GM12878 (cell line): Measurements from ENCODE around the gene CLN3. TPM values are rescaled to one million over a fixed set of nuclear protein-coding genes. Genes with fewer than 3 reads are reported as not detected.

ENCODE experiments used
- ATAC-seq: fragments of 200-7000 bp; cut with Tn5 transposase; 3 replicates; pipeline ENCODE4 v1.9.1; 2020; ENCODE audit warnings: mild to moderate bottlenecking, moderate library complexity
- BruUV-seq: library from RNA; stranded (reverse); fragments of 400-500 nt; replicated peaks from 2 replicates; lab custom pipeline; 2021; lab: Mats Ljungman, UMichigan
- CTCF ChIA-PET: fragments of 300-600 bp; sonication (Branson Sonifier 250); formaldehyde crosslinking; extraction: SDS; loops from one replicate; lab custom pipeline; 2021; ENCODE audit warnings: inconsistent platforms; lab: Yijun Ruan, JAX
- POLR2A ChIA-PET: fragments of 350-600 bp; formaldehyde crosslinking; extraction: SDS; loops from one replicate; lab custom pipeline; 2021; ENCODE audit warnings: inconsistent platforms; lab: Charles Lee
- RAD21 ChIA-PET: fragments of 300-600 bp; sonication (Branson Sonifier 250); formaldehyde crosslinking; loops from one replicate; lab custom pipeline; 2023; ENCODE audit warnings: antibody characterized with exemption; ENCODE audit not compliant: unreplicated experiment; lab: Charles Lee
- SMC1A ChIA-PET: fragments of 300-600 bp; sonication (Branson Sonifier 250); formaldehyde crosslinking; loops from one replicate; lab custom pipeline; 2023; ENCODE audit not compliant: unreplicated experiment, uncharacterized antibody; lab: Charles Lee
- DNase-seq: peaks from one replicate; pipeline ENCODE4 v3.0.0-alpha.2; 2011; ENCODE audit warnings: low read depth, low spot score
- FAIRE-seq: peaks from 3 replicates; lab custom pipeline; 2011; peaks lifted over from hg19 to GRCh38; lab: Jason Lieb, UNC
- H2AFZ ChIP-seq: 2 replicates; pipeline ENCODE4 v1.6.0; 2011; ENCODE audit warnings: low read depth, low read length, control low read depth; ENCODE audit not compliant: control insufficient read depth
- H3K27ac ChIP-seq: 2 replicates; pipeline ENCODE4 v1.5.1; 2011; ENCODE audit warnings: control low read depth; ENCODE audit not compliant: control insufficient read depth, insufficient read depth
- H3K27me3 ChIP-seq, 2 experiments: replicated peaks in 1 of 2; 2 replicates each; pipeline versions ENCODE4 v1.6.0 to v1.6.1; 2011; ENCODE audit warnings: low read length in 1 of 2; ENCODE audit not compliant: control insufficient read depth in 2 of 2, insufficient read depth in 2 of 2
- H3K36me3 ChIP-seq, 2 experiments: 2 replicates each; pipeline ENCODE4 v1.5.1; 2011; ENCODE audit warnings: low read length in 1 of 2; ENCODE audit not compliant: control insufficient read depth in 2 of 2, insufficient read depth in 2 of 2
- H3K4me1 ChIP-seq: 2 replicates; pipeline ENCODE4 v1.6.1; 2011; ENCODE audit warnings: mild to moderate bottlenecking, low read length, moderate library complexity, mixed read lengths; ENCODE audit not compliant: control insufficient read depth, insufficient read depth
- H3K4me2 ChIP-seq: 2 replicates; pipeline ENCODE4 v1.6.0; 2011; ENCODE audit warnings: control low read depth; ENCODE audit not compliant: control insufficient read depth, insufficient read depth
- H3K4me3 ChIP-seq: fragments of 200-600 bp; sonication (generic); 2 replicates; pipeline ENCODE4 v1.5.1; 2016
- H3K79me2 ChIP-seq: 2 replicates; pipeline ENCODE4 v1.6.0; 2011; ENCODE audit warnings: low read length; ENCODE audit not compliant: control insufficient read depth, insufficient read depth
- H3K9ac ChIP-seq: 2 replicates; pipeline ENCODE4 v1.8.0; 2011; ENCODE audit warnings: low read length, control low read depth, mixed read lengths; ENCODE audit not compliant: control insufficient read depth, insufficient read depth
- H3K9me3 ChIP-seq: replicated peaks from 3 replicates; pipeline ENCODE4 v1.5.1; 2011; ENCODE audit warnings: mild to moderate bottlenecking, low read length; ENCODE audit not compliant: control insufficient read depth, insufficient read depth
- H4K20me1 ChIP-seq: 2 replicates; pipeline ENCODE4 v1.6.0; 2011; ENCODE audit not compliant: control insufficient read depth, insufficient read depth
- ATF3 ChIP-seq: IDR thresholded peaks from 2 replicates; pipeline ENCODE4 v1.6.1; 2011; ENCODE audit warnings: low read depth, mild to moderate bottlenecking, low read length, moderate library complexity, borderline replicate concordance; ENCODE audit errors: extremely low read depth
- CHD2 ChIP-seq: IDR thresholded peaks from 2 replicates; pipeline ENCODE4 v1.6.1; 2011; ENCODE audit warnings: low read depth, low read length, improper control_type of control experiment, borderline replicate concordance
- IKZF2 ChIP-seq, 2 experiments: fragments of 450-650 bp; IDR thresholded peaks; 2 replicates each; pipeline ENCODE4 v1.6.1; 2017; ENCODE audit warnings: mild to moderate bottlenecking in 2 of 2, moderate library complexity in 2 of 2
- NFYB ChIP-seq: IDR thresholded peaks from 2 replicates; pipeline ENCODE4 v1.6.1; 2011; ENCODE audit warnings: low read depth, mild to moderate bottlenecking, low read length, improper control_type of control experiment, moderate library complexity; ENCODE audit not compliant: insufficient read depth
- RUNX3 ChIP-seq: IDR thresholded peaks from 2 replicates; pipeline ENCODE4 v1.6.1; 2012; ENCODE audit warnings: low read length, inconsistent platforms
- SMAD1 ChIP-seq: fragments of 450-650 bp; IDR thresholded peaks from 2 replicates; pipeline ENCODE4 v1.6.1; 2018; ENCODE audit warnings: mild to moderate bottlenecking, low read depth; ENCODE audit not compliant: partially characterized antibody
- STAT1 ChIP-seq: fragments of 450-650 bp; conservative IDR thresholded peaks from 2 replicates; pipeline ENCODE4 v1.6.1; 2014; ENCODE audit warnings: antibody characterized with exemption, mild to moderate bottlenecking
- YBX1 ChIP-seq: fragments of 450-650 bp; IDR thresholded peaks from 2 replicates; pipeline ENCODE4 v1.6.1; 2016; ENCODE audit warnings: antibody characterized with exemption
- ZNF24 ChIP-seq: fragments of 450-650 bp; IDR thresholded peaks from 2 replicates; pipeline ENCODE4 v1.6.1; 2017; ENCODE audit warnings: antibody characterized with exemption, mild to moderate bottlenecking
- ZZZ3 ChIP-seq: IDR thresholded peaks from 2 replicates; pipeline ENCODE4 v1.6.1; 2011; ENCODE audit warnings: low read depth; ENCODE audit not compliant: control insufficient read depth, insufficient read length
- WGBS: methylation state at CpG from one replicate; pipeline ENCODE4 v1.1.6; 2016; ENCODE audit warnings: low lambda C conversion rate; ENCODE audit not compliant: insufficient replicate concordance, insufficient coverage; ENCODE audit errors: missing lambda C conversion rate; 5-methylcytosine and 5-hydroxymethylcytosine counted together
- in situ Hi-C: fragments of 300-500 bp; cut with MboI; formaldehyde crosslinking; loops from 9 replicates; pipeline ENCODE4 v1.14.3; 2018; ENCODE audit warnings: mixed read lengths
- intact Hi-C: fragments of 100-400 bp; cut with micrococcal nuclease; formaldehyde crosslinking; loops from one replicate; pipeline ENCODE4 v1.14.2; 2022; ENCODE audit not compliant: unreplicated experiment
- polyA plus RNA-seq, 11 experiments: library from polyadenylated mRNA; depleted of rRNA in 4 of 11; unstranded in 6 of 11; stranded (reverse) in 5 of 11; fragments of >200 nt; fragmentation: Nextera tagmentation in 4 of 11; fragmentation: Illumina TruSeq in 1 of 11; extraction: Ambion mirVana in 4 of 11; extraction: Trizol in 1 of 11; gene quantifications; 1 replicate in 1 of 11; 2 replicates in 10 of 11; pipeline versions ENCODE4 v1.2.1 to v1.2.3, GENCODE V29; 2011 to 2016; ENCODE audit warnings: inconsistent platforms in 2 of 11, missing spikeins in 2 of 11, low read depth in 1 of 11
- total RNA-seq, 4 experiments: library from RNA; depleted of rRNA in 3 of 4; stranded (reverse); fragments of >200 nt in 3 of 4; fragmentation: Illumina TruSeq in 1 of 4; extraction: Trizol in 1 of 4; gene quantifications; 2 replicates each; pipeline versions ENCODE4 v1.2.1 to v1.2.3, GENCODE V29; 2013 to 2021

CLN3 gene
- total and polyA plus RNA-seq, 10 of the 15 experiments (the other 5 are each of a cell fraction or from before 2014, with no cell fraction given): 2.3 to 25.0 (median 16.6) TPM

- Histone ChIP-seq H3K9ac (no peak overlapping the region), H3K4me2 (no peak overlapping the region), H3K27ac (no peak overlapping the region), H3K36me3 (peaks cover 0 to 2% of the 10 kb centered on the region in 2 experiments; a peak in 3 of 4 replicates), H3K4me1 (no peaks in the 10 kb centered on the region), H2AFZ (no peak overlapping the region), H3K79me2 (no peaks in the 10 kb centered on the region), H4K20me1 (no peaks in the 10 kb centered on the region), H3K4me3 (no peak overlapping the region), H3K9me3 (no peaks in the 10 kb centered on the region), H3K27me3 (no peaks in the 10 kb centered on the region)
- BruUV-seq: no TSS peak
- no peak for ATAC-seq
- RAD21 ChIA-PET: no interaction called here
- no peak for DNase-seq
- intact Hi-C loops: no loop called here
- CTCF ChIA-PET: no interaction called here
- in situ Hi-C loops: no loop called here
- SMC1A ChIA-PET: no interaction called here
- TF ChIP-seq YBX1 (no peak), CHD2 (no peak), ATF3 (no peak), STAT1 (no peak), RUNX3 (no peak), ZZZ3 (no peak)
- POLR2A ChIA-PET: no interaction called here
- FAIRE-seq: no peak
- over 99% methylated on average over 13 of the region's 13 CpGs for WGBS
These were observed 9.8 kb downstream of the CLN3 start for GRCh38 chr16:28482026-28482425.

- no peaks in the 10 kb centered on the region; the same call in 1 of the 2 replicates for H3K4me1 ChIP-seq
- no peak for FAIRE-seq
- SMC1A ChIA-PET: no interaction called here
- H4K20me1 ChIP-seq: no peaks in the 10 kb centered on the region
- no peak overlapping the region for H3K9ac ChIP-seq
- H3K27me3 ChIP-seq: no peaks in the 10 kb centered on the region
- no peak for ATAC-seq
- POLR2A ChIA-PET: no interaction called here
- H3K27ac ChIP-seq: no peak overlapping the region
- no peak overlapping the region for H3K4me3 ChIP-seq
- no peak for TF ChIP-seq IKZF2 (IDR thresholded peaks at IDR 0.05)
- TF ChIP-seq NFYB: no peak
- no peak for TF ChIP-seq SMAD1
- TF ChIP-seq ZNF24: no peak
- H3K79me2 ChIP-seq: no peaks in the 10 kb centered on the region
- 95% methylated on average over 16 of the region's 16 CpGs for WGBS
- intact Hi-C loops (no loop called here), in situ Hi-C loops (no loop called here)
- CTCF ChIA-PET: no interaction called here
- H3K36me3 ChIP-seq: peaks cover 0 to 2% of the 10 kb centered on the region in 2 experiments; a peak in 2 of 4 replicates
- H3K9me3 ChIP-seq: no peaks in the 10 kb centered on the region
- no peak for DNase-seq
- RAD21 ChIA-PET: no interaction called here
- H2AFZ ChIP-seq: no peak overlapping the region
- no TSS peak for BruUV-seq
- H3K4me2 ChIP-seq: no peak overlapping the region
These were observed 13.2 kb downstream of the CLN3 start for GRCh38 chr16:28478506-28479180.
